Muscle of leg (tissue), 11 donors: ENCODE measurements around the gene DENND5A. TPM values are rescaled to one million over a fixed set of nuclear protein-coding genes. Genes with fewer than 3 reads are reported as not detected.
"Not testable (repeated sequence)": the region's sequence is repeated elsewhere in the genome, so short reads cannot be mapped to it uniquely, and the experiment has no call there.

Source experiments
- DNase-seq: peaks from one replicate; pipeline ENCODE4 v3.0.0; 2013
- H3K27ac ChIP-seq: one replicate; pipeline ENCODE4 v1.5.1; 2013; ENCODE audit warnings: mild to moderate bottlenecking, low read length, control low read depth
- H3K27me3 ChIP-seq: one replicate; pipeline ENCODE4 v1.6.1; 2013; ENCODE audit warnings: low read length; ENCODE audit not compliant: control insufficient read depth, insufficient read depth
- H3K36me3 ChIP-seq: one replicate; pipeline ENCODE4 v1.6.1; 2013; ENCODE audit warnings: low read length; ENCODE audit not compliant: control insufficient read depth, insufficient read depth
- H3K4me1 ChIP-seq: one replicate; pipeline ENCODE4 v1.6.1; 2013; ENCODE audit warnings: low read length; ENCODE audit not compliant: control insufficient read depth, insufficient read depth
- H3K4me3 ChIP-seq: one replicate; pipeline ENCODE4 v1.5.1; 2013; ENCODE audit warnings: low read length, control low read depth
- H3K9me3 ChIP-seq: replicated peaks from 2 replicates; pipeline ENCODE4 v1.6.1; 2013; ENCODE audit warnings: low read depth, low read length; ENCODE audit not compliant: control insufficient read depth
- WGBS: methylation state at CpG from one replicate; pipeline ENCODE4 v1.1.5; 2013; ENCODE audit warnings: missing lambda C conversion rate; ENCODE audit not compliant: insufficient coverage; 5-methylcytosine and 5-hydroxymethylcytosine counted together
- polyA plus RNA-seq, 8 donors: library from polyadenylated mRNA; unstranded; fragments of 120-200 nt; gene quantifications; one replicate each; pipeline versions ENCODE4 v1.2.1 to v1.2.3, GENCODE V29; 2013; ENCODE audit warnings: inconsistent platforms in 1 of 8, low replicate concordance in 1 of 8; ENCODE audit not compliant: insufficient read length in 8 of 8, insufficient read depth in 1 of 8
- total RNA-seq: library from RNA; stranded (reverse); fragments of 120-200 nt; gene quantifications from one replicate; pipeline ENCODE4 v1.2.4, GENCODE V29; 2013

DENND5A gene
- total and polyA plus RNA-seq, 9 donors = 49.7 to 93.0 (median 71.0) TPM

GRCh38 chr11:9201372-9202162, 63.6 kb downstream of the DENND5A start:
- no peak overlapping the region for H3K27ac ChIP-seq
- WGBS = 92% methylated on average over 2 of the region's 3 CpGs
- H3K27me3 ChIP-seq = no peaks in the 10 kb centered on the region
- H3K9me3 ChIP-seq = no peaks in the 10 kb centered on the region
- no peaks in the 10 kb centered on the region for H3K4me1 ChIP-seq
- H3K36me3 ChIP-seq = peaks cover 23% of the 10 kb centered on the region
- no peak overlapping the region for H3K4me3 ChIP-seq
- no peak for DNase-seq

DNA sequence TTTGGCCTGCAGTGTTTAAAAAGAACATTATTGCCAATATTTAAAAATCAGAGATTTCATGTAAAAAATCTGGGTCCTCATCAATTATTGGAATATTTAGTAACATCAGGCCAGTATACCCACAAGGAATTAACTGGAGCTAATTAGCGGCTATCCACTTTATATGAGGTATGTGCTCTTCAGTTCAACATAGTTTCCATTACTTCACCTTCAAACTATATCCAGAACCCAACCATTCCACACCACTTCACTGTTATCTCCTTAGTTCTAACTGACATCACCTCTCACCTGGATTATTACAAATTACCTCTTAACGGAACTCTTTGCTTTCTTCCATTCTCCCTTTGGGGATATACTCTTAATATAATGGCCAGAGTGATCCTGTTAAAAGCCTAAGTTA, 64.7 kb downstream of the DENND5A start:
- no peak overlapping the region for H3K4me3 ChIP-seq
- H3K4me1 ChIP-seq = no peaks in the 10 kb centered on the region
- no peaks in the 10 kb centered on the region for H3K27me3 ChIP-seq
- no peak for DNase-seq
- H3K36me3 ChIP-seq = peaks cover 20% of the 10 kb centered on the region
- WGBS = 100% methylated on average over 1 of the region's 2 CpGs
- no peaks in the 10 kb centered on the region for H3K9me3 ChIP-seq
- H3K27ac ChIP-seq = no peak overlapping the region

- Histone ChIP-seq H3K9me3 (peaks cover 3% of the 10 kb centered on the region), H3K27me3 (no peaks in the 10 kb centered on the region), H3K27ac (no peak overlapping the region), H3K4me1 (no peaks in the 10 kb centered on the region), H3K36me3 (peaks cover 28% of the 10 kb centered on the region), H3K4me3 (no peak overlapping the region)
- WGBS = no CpG with 5 or more reads among the region's 3 CpGs
- DNase-seq = no peak
Observed at GRCh38 chr11:9193316-9193715, 71.8 kb downstream of the DENND5A start.

DNA sequence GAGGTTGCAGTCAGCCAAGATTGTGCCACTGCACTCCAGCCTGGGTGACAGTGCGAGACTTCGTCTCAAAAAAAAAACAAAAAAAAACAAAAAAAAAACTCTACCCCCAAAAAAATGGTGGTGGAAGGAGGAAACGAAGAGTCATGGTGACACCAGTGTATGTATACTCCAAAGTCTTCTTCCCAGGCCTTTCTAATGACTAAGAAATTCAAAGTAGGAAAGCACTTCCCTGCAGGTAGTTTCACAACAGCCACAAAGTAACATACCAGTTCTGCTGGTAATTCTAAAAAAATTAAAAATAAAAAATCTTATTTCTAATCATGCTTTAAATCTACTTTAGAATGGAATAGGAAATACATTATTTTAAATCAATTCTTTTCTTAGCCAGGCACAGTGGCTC, 72.6 kb downstream of the DENND5A start:
- H3K36me3 ChIP-seq = peaks cover 33% of the 10 kb centered on the region

DNA sequence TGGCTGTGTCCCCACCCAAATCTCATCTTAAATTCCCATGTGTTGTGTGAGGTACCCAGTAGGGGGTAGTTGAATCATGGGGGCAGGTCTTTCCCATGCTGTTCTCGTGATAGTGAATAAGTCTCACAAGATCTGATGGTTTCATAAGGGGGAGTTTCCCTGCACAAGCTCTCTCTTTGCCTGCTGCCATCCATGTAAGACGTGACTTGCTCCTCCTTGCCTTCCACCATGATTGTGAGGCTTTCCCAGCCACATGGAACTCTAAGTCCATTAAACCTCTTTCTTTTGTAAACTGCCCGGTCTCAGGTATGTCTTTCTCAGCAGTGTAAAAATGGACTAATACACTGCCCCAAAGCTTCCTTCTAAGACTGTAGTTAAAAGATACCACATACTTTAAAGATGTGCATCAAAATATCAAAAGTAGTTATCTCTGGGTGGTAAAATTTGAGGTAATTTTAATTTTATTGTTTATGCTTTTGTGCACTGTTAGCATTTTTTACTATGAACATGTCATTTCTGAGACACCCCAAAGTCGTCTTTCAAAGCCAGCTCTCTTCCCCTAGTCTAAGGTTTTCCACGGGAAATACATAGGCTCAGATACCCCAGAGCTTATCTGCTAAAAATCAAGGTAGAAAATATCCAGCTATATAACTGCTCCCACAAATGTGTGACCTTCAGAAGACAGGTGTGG, 74.7 kb downstream of the DENND5A start:
- 100% methylated on average over 1 of the region's 5 CpGs for WGBS
- H3K36me3 ChIP-seq = peaks cover 34% of the 10 kb centered on the region

More for the DNA sequence above, 72.6 kb downstream of the DENND5A start:
- Histone ChIP-seq H3K27me3 (no peaks in the 10 kb centered on the region), H3K4me1 (no peaks in the 10 kb centered on the region), H3K9me3 (peaks cover 3% of the 10 kb centered on the region), H3K27ac (no peak overlapping the region), H3K4me3 (no peak overlapping the region)
- no CpG with 5 or more reads among the region's 3 CpGs for WGBS
- no peak for DNase-seq

DNA sequence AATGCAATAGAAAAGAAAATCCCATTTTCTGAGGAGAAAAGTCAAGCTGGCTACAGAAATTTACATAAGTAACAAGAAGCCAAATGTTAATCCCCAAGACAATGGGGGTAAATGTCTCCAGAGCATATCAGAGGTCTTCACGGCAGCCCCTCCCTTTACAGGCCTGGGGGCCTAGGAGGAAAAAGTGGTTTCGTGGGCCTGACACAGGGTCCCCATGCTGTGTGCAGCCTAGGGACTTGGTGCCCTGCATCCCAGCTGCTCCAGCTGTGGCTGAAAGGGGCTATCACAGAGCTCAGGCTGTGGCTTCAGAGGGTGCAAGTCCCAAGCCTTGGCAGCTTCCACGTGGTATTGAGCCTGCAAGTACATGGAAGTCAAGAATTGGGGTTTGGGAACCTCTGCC, 76.3 kb downstream of the DENND5A start:
- not testable (repeated sequence) for H3K4me3 ChIP-seq, H3K27ac ChIP-seq, DNase-seq, H3K4me1 ChIP-seq, H3K27me3 ChIP-seq, H3K9me3 ChIP-seq
- peaks cover 31% of the 10 kb centered on the region for H3K36me3 ChIP-seq
- 94% methylated on average over 2 of the region's 3 CpGs for WGBS

More for the DNA sequence above, 74.7 kb downstream of the DENND5A start:
- not testable (repeated sequence) for H3K27me3 ChIP-seq, H3K4me1 ChIP-seq, DNase-seq, H3K27ac ChIP-seq, H3K9me3 ChIP-seq, H3K4me3 ChIP-seq

- no CpG with 5 or more reads among the region's 3 CpGs for WGBS
- H3K4me1 ChIP-seq = no peaks in the 10 kb centered on the region
- no peak for DNase-seq
- H3K9me3 ChIP-seq = peaks cover 3% of the 10 kb centered on the region
- H3K27ac ChIP-seq = no peak overlapping the region
- H3K27me3 ChIP-seq = no peaks in the 10 kb centered on the region
- peaks cover 23% of the 10 kb centered on the region for H3K36me3 ChIP-seq
- H3K4me3 ChIP-seq = no peak overlapping the region
Observed at GRCh38 chr11:9187616-9188015, 77.5 kb downstream of the DENND5A start.

- H3K4me3 ChIP-seq = no peak overlapping the region
- H3K27ac ChIP-seq = no peak overlapping the region
- WGBS = no CpG with 5 or more reads among the region's 2 CpGs
- H3K36me3 ChIP-seq = peaks cover 27% of the 10 kb centered on the region
- DNase-seq = no peak
- peaks cover 3% of the 10 kb centered on the region for H3K9me3 ChIP-seq
- no peaks in the 10 kb centered on the region for H3K27me3 ChIP-seq
- H3K4me1 ChIP-seq = no peaks in the 10 kb centered on the region
Observed at GRCh38 chr11:9184516-9184915, 80.6 kb downstream of the DENND5A start.

GRCh38 chr11:9182180-9182871, 82.8 kb downstream of the DENND5A start:
- Histone ChIP-seq H3K4me3 (no peak overlapping the region), H3K27ac (no peak overlapping the region), H3K9me3 (no peaks in the 10 kb centered on the region), H3K4me1 (no peaks in the 10 kb centered on the region), H3K36me3 (peaks cover 26% of the 10 kb centered on the region), H3K27me3 (no peaks in the 10 kb centered on the region)
- no CpG with 5 or more reads among the region's 2 CpGs for WGBS
- no peak for DNase-seq

- peaks cover 40% of the 10 kb centered on the region for H3K36me3 ChIP-seq
- no peak for DNase-seq
- no peaks in the 10 kb centered on the region for H3K27me3 ChIP-seq
- WGBS = 95% methylated on average over 3 of the region's 4 CpGs
- H3K9me3 ChIP-seq = no peaks in the 10 kb centered on the region
- no peak overlapping the region for H3K4me3 ChIP-seq
- no peaks in the 10 kb centered on the region for H3K4me1 ChIP-seq
- no peak overlapping the region for H3K27ac ChIP-seq
Observed at GRCh38 chr11:9180784-9181183, 84.4 kb downstream of the DENND5A start.
